Gastrocnemius medialis (tissue), 4 donors: ENCODE data around the gene KRT9. TPM values are rescaled to one million over a fixed set of nuclear protein-coding genes. Genes with fewer than 3 reads are reported as not detected.
"Not testable (repeated sequence)": the region's sequence is repeated elsewhere in the genome, so short reads cannot be mapped to it uniquely, and the experiment has no call there.

ENCODE experiments used
- ATAC-seq, 2 donors: fragments of 150-250 bp; one replicate each; pipeline ENCODE4 v1.9.1; 2016
- DNase-seq, 2 donors: peaks; one replicate each; pipeline ENCODE4 v3.0.0-alpha.2; 2019
- H3K27ac ChIP-seq, 4 donors: fragments of 200-600 bp; sonication (generic); 1 replicate in 1 of 4; 2 replicates in 3 of 4; pipeline ENCODE4 v1.5.1; 2016 to 2018; ENCODE audit warnings: mild to moderate bottlenecking in 2 of 4, moderate library complexity in 1 of 4
- H3K27me3 ChIP-seq, 3 donors: fragments of 200-600 bp; sonication (generic) in 2 of 3; 1 replicate in 1 of 3; 2 replicates in 2 of 3; pipeline versions ENCODE4 v1.5.1 to v1.6.0; 2016 to 2019; ENCODE audit warnings: mild to moderate bottlenecking in 1 of 3, moderate library complexity in 1 of 3
- H3K36me3 ChIP-seq, 2 donors: fragments of 200-600 bp; sonication (generic) in 1 of 2; one replicate each; pipeline ENCODE4 v1.5.1; 2017 to 2018
- H3K4me1 ChIP-seq, 2 donors: fragments of 200-600 bp; sonication (generic) in 1 of 2; one replicate each; pipeline ENCODE4 v1.5.1; 2016 to 2017; ENCODE audit warnings: mild to moderate bottlenecking in 2 of 2
- H3K4me3 ChIP-seq, 4 donors: fragments of 200-600 bp; sonication (generic) in 3 of 4; 1 replicate in 1 of 4; 2 replicates in 3 of 4; pipeline ENCODE4 v1.5.1; 2016 to 2019; ENCODE audit warnings: mild to moderate bottlenecking in 2 of 4
- H3K9me3 ChIP-seq, 3 donors: fragments of 200-600 bp; sonication (generic) in 2 of 3; 1 replicate in 1 of 3; 2 replicates in 2 of 3; pipeline ENCODE4 v1.5.1; 2016 to 2019
- POLR2A ChIP-seq, 2 donors: fragments of 450-650 bp; IDR thresholded peaks; one replicate each; pipeline ENCODE4 v1.6.1; 2017; ENCODE audit warnings: antibody characterized with exemption in 2 of 2, mild to moderate bottlenecking in 2 of 2, moderate library complexity in 2 of 2
- in situ Hi-C, 4 donors: fragments of 200-750 bp; cut with MboI; loops; one replicate each; pipeline versions ENCODE4 v1.15.0 to v1.8.0; 2017; ENCODE audit warnings: low sequenced_read_pairs in 4 of 4
- intact Hi-C: fragments of 100-400 bp; cut with DNase I; formaldehyde crosslinking; loops from one replicate; pipeline ENCODE4 v1.15.1; 2023; ENCODE audit warnings: low total_unique reads
- total RNA-seq, 4 donors: library from RNA; depleted of rRNA; stranded (reverse); fragments of >200 nt; gene quantifications; one replicate each; pipeline versions ENCODE4 v1.1.0 to v1.2.3, GENCODE V29; 2016
- TF ChIP-seq, protein P1 (sequence below), 5 experiments: fragments of 450-650 bp in 3 of 5; fragments of 200-600 bp in 2 of 5; sonication (generic) in 2 of 5; IDR thresholded peaks in 4 of 5; conservative IDR thresholded peaks in 1 of 5; 1 replicate in 4 of 5; 2 replicates in 1 of 5; pipeline ENCODE4 v1.5.1; 2016 to 2019; ENCODE audit warnings: antibody characterized with exemption in 5 of 5, mild to moderate bottlenecking in 3 of 5, moderate library complexity in 3 of 5

KRT9 gene
- total RNA-seq, 4 donors from 2014 or later = not detected

DNA sequence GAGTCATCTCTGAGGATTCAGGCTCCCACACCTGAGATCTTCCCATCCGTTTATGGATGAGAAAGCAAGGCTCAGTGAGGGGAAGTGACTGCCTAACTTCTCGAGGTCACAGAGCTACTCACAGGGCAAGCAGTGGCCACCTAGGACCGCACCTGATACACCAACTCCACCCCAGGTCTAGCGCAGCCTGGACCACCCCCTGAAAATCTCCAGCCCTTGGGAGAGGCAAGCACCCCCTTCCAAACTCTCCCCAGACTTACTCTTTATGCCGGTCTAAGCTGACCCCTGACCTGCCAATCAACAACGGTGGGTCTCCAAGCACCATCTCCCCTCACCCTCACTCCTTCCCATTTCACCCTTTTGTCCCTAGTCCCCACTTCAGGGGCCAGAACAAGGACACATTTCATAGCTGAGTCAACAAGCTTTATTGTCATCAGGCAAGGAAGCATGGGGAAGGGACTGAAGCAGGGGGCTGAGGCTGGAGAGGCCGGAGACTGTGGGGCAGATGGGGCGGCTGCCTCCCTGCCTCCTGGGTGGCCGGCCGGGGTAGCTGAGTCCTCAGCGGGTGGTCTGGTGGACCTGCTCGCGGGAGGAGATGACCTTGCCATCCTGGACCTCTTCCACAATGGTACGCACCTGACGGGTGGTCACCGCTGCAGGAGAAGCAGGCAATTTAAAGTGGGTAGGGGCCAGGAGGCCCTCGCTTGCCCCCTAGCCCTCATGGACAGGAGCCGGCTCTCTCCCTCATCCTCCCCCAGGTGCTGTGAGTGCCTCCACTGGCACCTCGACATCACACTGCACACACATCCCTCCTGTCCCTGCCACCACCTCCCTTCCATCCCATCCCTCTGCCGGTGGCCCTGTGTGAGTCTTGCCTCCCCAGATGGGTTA lies 47.4 kb upstream of the KRT9 start:
- ATAC-seq = no peak
- no peak for TF ChIP-seq POLR2A (IDR thresholded peaks at IDR 0.05)
- TF ChIP-seq, protein P1, sequence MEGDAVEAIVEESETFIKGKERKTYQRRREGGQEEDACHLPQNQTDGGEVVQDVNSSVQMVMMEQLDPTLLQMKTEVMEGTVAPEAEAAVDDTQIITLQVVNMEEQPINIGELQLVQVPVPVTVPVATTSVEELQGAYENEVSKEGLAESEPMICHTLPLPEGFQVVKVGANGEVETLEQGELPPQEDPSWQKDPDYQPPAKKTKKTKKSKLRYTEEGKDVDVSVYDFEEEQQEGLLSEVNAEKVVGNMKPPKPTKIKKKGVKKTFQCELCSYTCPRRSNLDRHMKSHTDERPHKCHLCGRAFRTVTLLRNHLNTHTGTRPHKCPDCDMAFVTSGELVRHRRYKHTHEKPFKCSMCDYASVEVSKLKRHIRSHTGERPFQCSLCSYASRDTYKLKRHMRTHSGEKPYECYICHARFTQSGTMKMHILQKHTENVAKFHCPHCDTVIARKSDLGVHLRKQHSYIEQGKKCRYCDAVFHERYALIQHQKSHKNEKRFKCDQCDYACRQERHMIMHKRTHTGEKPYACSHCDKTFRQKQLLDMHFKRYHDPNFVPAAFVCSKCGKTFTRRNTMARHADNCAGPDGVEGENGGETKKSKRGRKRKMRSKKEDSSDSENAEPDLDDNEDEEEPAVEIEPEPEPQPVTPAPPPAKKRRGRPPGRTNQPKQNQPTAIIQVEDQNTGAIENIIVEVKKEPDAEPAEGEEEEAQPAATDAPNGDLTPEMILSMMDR (IDR thresholded peaks at IDR 0.05 in 4 of 5, conservative IDR thresholded peaks at IDR 0.05 in 1 of 5) = no peak
- in situ Hi-C loops (no loop called here), intact Hi-C loops (no loop called here)
- Histone ChIP-seq H3K27ac (no peak overlapping the region), H3K27me3 (no peaks in the 10 kb centered on the region), H3K4me1 (no peaks in the 10 kb centered on the region), H3K9me3 (no peaks in the 10 kb centered on the region), H3K4me3 (no peak overlapping the region), H3K36me3 (no peaks in the 10 kb centered on the region)
- DNase-seq = no peak

DNA sequence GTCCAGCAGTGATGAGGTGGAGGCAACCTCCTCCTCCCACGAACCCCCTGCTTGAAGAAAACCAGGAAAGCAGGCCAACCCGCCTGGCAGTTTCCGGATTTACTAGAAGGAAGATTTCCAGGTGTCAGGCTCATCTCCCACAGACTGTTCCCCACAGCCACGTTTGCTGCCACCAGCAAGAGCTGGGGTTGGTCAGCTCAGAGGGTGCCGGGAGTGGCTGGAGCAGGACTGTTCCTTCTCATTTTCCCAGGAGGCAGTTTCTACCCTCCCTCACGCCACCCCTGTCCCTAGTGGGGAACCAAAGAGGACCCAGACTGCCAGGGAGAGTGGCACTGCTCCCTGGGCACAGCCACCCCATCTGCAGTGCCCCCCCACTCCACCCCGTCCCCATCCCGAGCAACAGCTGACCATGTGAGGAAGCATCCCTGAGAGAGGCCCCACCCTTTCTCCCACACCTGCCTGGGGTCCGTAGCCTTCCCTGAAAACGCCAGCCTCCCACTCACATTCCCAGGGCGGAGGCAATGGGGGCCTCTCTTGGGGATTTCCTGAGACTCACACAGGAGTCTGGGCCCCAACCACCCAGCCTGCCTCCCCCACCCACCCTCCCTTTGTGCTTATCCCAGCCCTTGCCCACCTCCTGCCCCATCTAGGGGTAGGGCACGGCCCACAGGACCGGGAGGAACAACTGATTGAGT lies 46.6 kb upstream of the KRT9 start:
- H3K4me1 ChIP-seq = no peaks in the 10 kb centered on the region
- H3K36me3 ChIP-seq = no peaks in the 10 kb centered on the region
- H3K27ac ChIP-seq = no peak overlapping the region
- H3K27me3 ChIP-seq = no peaks in the 10 kb centered on the region
- in situ Hi-C loops = no loop called here
- intact Hi-C loops = no loop called here
- DNase-seq (no peak), ATAC-seq (no peak)
- TF ChIP-seq, protein P1 (IDR thresholded peaks at IDR 0.05 in 4 of 5, conservative IDR thresholded peaks at IDR 0.05 in 1 of 5) = no peak
- no peak for TF ChIP-seq POLR2A (IDR thresholded peaks at IDR 0.05)
- no peaks in the 10 kb centered on the region for H3K9me3 ChIP-seq
- no peak overlapping the region for H3K4me3 ChIP-seq

DNA sequence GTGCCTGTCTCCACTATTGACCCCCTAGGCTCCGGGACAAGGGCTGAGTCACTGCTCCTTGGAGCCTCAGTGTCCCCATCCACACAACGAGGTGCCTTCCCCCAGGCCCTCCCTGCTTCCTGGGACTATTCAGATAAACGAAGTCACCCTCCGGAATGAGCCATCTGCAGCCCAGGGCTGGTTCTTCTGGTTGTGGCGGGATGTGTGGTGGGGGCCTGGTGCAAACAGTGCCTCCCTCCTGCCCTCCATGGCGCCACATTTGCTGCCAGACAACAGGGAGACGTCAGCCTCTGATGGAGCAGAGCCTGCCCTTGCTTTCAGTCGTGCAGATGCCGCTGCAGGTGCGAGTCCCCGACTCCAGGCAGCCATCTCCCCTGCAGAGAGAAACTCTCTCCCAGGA lies 45.8 kb upstream of the KRT9 start:
- H3K4me1 ChIP-seq = no peaks in the 10 kb centered on the region
- no peak for TF ChIP-seq POLR2A (IDR thresholded peaks at IDR 0.05)
- TF ChIP-seq, protein P1 (IDR thresholded peaks at IDR 0.05 in 4 of 5, conservative IDR thresholded peaks at IDR 0.05 in 1 of 5) = no peak
- no peaks in the 10 kb centered on the region for H3K36me3 ChIP-seq
- no peak overlapping the region for H3K27ac ChIP-seq
- no peak overlapping the region for H3K4me3 ChIP-seq
- ATAC-seq (no peak), DNase-seq (no peak)
- in situ Hi-C loops (no loop called here), intact Hi-C loops (no loop called here)
- H3K27me3 ChIP-seq = no peaks in the 10 kb centered on the region
- H3K9me3 ChIP-seq = no peaks in the 10 kb centered on the region

DNA sequence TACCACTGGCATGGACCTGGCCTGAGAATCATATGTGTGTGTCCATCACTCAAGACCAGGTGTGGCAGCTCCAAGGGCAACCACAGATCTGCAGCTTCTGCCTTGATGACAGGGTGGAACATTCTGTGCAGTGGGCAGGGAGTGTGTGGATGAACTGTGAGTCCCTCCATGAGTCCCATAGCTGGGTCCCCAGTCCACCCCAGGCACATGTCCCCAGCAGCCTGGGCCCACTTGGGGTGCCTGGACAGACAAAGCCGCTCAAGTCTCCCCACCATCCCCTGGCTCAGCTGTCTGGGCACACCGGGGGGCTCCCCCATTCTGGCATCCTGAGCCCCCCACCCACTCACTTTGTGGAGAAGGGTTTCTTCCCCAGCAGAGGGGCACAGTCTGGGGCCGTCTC lies 45.3 kb upstream of the KRT9 start:
- DNase-seq (no peak), ATAC-seq (no peak)
- intact Hi-C loops = no loop called here
- in situ Hi-C loops = no loop called here
- Histone ChIP-seq H3K9me3 (no peaks in the 10 kb centered on the region), H3K36me3 (no peaks in the 10 kb centered on the region), H3K27ac (no peak overlapping the region), H3K4me1 (no peaks in the 10 kb centered on the region), H3K27me3 (no peaks in the 10 kb centered on the region), H3K4me3 (no peak overlapping the region)
- TF ChIP-seq, protein P1 (IDR thresholded peaks at IDR 0.05 in 4 of 5, conservative IDR thresholded peaks at IDR 0.05 in 1 of 5) = no peak
- TF ChIP-seq POLR2A (IDR thresholded peaks at IDR 0.05) = no peak

DNA sequence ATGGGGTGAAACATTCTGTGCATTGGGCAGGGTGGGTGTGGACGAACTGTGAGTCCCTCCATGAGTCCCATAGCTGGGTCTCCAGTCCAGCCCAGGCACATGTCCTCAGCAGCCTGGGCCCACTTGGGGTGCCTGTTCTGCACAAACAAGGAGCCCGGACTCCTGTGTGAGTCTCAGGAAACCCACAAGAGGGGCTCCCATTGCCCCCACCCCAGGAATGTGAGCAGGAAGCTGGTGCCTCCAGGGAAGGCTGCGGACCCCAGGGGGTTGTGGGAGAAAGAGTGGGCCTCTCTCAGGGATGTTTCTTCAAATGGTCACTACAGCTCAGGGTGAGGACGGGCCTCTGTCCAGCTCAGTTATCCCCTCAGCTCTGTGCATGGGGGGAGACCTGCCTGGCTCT lies 44.6 kb upstream of the KRT9 start:
- intact Hi-C loops, H3K27ac ChIP-seq, H3K4me1 ChIP-seq, H3K4me3 ChIP-seq, H3K9me3 ChIP-seq, H3K27me3 ChIP-seq, H3K36me3 ChIP-seq, in situ Hi-C loops, DNase-seq, ATAC-seq: not testable (repeated sequence)
